Hematopoietic multipotent progenitor cell treated with erythropoietin and hydrocortisone succinate and interleukin-3 and kit ligand, for 8 days (in vitro differentiated cells): ENCODE data around the gene SEPTIN12.

Source experiments
- DNase-seq: peaks from one replicate; pipeline ENCODE4 v3.0.0-alpha.2; 2015

Gene SEPTIN12, protein sequence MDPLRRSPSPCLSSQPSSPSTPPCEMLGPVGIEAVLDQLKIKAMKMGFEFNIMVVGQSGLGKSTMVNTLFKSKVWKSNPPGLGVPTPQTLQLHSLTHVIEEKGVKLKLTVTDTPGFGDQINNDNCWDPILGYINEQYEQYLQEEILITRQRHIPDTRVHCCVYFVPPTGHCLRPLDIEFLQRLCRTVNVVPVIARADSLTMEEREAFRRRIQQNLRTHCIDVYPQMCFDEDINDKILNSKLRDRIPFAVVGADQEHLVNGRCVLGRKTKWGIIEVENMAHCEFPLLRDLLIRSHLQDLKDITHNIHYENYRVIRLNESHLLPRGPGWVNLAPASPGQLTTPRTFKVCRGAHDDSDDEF

GRCh38 chr16:4787627-4788482, at the start of gene SEPTIN12:
Gene SEPTIN12 (minus strand): TSS chr16:4788345. CDS start chr16:4787645, 700 bp downstream.
- DNase-seq = no peak

GRCh38 chr16:4836727-4837126, 48.6 kb upstream of the SEPTIN12 start:
- DNase-seq = no peak

DNA sequence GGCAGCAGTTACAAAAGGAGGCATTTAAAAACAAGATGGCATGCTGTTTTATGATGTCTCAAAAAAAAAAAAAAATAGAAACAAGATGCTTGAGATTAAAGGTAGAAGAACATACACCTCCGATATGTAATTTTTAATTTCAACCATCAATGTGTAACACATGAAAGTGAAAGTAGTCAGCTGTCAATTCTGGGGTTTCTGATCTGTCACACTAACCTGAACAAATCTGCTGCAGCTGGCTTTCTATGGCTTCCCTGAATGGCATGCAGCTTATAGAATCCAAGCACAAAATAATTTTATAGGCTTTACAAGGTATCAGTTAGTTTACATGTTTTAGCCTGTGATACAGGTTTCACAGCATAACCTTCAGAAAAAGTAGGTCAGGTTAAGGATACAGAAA, 45.4 kb upstream of the SEPTIN12 start:
- no peak for DNase-seq

GRCh38 chr16:4832698-4833343, 44.7 kb upstream of the SEPTIN12 start:
- no peak for DNase-seq

- no peak for DNase-seq
Measured at GRCh38 chr16:4831616-4832015, 43.5 kb upstream of the SEPTIN12 start.

- DNase-seq = no peak
Measured at GRCh38 chr16:4830408-4830807, 42.3 kb upstream of the SEPTIN12 start.

- no peak for DNase-seq
Measured at GRCh38 chr16:4828567-4829321, 40.6 kb upstream of the SEPTIN12 start.

DNA sequence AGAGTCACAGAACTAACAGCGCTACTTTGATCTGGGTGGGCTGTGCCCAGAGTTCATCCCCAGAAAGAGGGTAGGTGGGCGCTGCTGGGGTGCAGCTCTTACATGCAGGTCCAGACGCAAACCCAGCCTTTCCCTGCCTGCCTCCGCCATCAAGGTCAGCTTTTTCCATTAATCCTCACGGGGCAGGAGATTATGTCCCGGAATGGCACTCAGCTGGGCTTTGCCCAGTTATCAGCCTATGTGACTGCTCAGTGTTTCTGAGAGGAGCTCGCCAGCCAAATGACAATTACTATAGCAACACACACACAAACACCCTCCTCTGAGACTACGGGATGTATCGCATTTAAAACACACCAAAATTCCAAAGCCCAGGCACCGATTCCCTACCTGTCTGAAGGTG, 38.8 kb upstream of the SEPTIN12 start:
- no peak for DNase-seq

DNA sequence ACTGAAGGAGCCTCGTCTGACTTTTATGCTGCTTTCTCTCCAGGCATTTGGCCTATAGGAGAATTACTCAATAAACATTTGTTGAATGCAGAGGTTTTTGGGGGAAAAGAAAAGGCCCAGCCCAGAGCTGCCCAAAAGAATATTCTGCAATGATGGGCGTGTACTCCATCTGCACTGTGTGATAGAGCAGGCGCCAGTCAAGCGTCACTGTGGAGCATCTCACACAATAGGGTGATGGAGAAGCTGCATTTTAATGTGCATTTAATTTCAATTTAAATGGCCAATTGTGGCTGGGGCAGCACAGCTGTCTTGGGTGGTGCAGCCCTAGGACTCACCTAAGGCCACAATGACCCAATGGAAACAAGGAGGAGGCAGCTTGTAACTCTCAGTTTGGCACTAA, 38.4 kb upstream of the SEPTIN12 start:
- peak; percentile 88 for DNase-seq

DNA sequence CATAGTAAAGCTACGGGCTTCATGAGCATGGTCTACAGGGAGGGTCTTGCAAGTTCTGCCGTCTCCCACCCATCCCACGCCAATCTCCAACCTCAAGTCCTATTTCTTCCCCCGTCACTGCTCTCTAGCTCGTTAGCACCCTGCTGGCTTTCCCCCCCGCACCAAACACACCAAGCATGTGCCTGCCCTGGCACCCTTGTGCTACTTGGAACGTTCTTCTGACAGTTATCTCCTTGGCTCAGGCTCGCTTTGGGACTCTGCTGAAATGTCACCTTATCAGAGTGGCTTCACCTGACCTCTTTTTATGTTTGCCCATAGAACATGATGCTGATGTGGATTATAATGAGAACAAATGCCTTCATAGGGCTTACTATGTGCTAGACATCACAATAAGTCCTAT, 37.1 kb upstream of the SEPTIN12 start:
- DNase-seq = peak; percentile 95

DNA sequence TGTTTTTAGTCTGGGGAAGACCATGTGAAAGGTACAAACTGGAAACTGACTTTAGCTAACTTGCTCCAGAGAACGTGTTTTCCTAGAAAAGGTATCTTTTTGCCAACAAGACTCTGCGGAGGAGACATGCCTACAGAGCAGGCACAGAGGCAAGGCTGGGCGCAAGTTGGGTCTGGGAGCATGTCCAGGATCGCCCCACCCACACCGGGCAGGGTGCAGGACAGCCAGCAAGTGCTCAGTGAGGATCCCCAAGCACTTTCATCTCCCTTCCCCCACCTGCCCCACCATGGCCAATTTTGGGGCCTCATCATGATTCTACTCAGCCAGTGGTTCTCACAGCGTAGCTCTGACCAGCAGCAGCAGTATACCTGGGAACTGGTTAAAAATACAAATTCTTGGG, 32.5 kb upstream of the SEPTIN12 start:
- DNase-seq = no peak

DNA sequence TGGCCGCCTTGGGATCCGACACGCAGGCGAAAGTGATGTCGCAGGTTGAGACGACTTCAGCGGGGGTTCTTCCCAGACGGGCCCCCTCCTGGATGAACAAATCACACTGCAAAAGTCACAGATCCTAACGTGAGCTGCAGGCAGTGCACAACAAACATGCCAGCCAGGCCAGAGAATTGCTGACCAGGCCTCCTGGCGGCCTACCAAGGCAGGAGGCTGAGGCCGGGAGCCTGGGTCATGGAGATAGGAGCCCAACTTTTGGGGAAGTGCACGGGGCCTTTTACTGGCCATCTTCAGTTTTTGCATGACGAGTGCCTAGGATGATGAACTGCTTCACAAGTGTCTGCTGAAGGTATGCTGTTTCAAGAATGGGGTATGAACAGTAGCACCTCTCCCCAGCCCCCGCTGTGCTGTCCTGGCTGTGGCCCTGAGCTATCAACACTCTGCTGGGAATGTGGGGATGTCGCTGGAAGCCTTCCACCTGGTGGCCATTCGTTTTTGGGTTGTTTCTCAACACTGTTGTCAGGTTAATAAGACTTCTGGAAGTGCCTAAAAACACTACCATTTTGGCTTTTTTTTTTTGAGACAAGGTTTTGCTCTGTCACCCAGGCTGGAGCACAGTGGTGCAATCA, 26.5 kb upstream of the SEPTIN12 start:
- no peak for DNase-seq

GRCh38 chr16:4814046-4814445, 25.9 kb upstream of the SEPTIN12 start:
- no peak for DNase-seq

DNA sequence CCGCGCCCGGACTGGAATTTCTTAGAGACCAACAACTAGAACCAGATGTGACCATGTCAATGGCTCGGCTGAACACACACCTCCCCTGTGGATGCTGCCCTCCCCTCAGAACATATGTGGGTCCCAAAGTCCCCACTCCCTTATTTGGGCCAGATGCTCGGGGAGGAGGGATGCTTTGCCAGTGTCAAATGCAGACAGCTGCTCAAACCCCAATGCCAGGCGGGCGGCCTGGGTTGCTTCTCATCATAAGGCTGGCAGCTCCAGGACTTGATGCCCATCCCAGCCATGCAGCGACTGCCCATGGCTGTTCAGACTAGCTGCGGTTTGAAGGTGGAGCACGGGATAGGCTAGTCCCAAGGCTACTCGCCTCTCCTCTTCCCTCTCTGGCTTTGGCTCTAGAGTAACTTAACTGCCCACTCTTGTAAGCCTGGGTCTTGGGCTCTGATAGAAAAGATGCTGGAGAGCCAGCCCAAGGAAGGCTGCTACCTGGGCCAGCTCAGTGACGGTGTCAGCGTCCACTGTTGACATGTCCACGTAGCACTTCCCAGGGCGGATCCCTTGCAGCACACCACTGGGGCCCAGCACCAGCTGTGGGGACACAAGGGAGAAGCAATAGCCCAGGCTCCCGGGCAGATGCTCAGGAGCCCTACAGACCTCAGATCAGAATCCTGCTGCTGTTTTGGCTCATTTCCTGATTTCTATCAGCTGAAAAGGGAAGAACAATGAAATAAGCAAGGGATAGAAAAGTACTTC, 25.3 kb upstream of the SEPTIN12 start:
- DNase-seq = no peak

DNA sequence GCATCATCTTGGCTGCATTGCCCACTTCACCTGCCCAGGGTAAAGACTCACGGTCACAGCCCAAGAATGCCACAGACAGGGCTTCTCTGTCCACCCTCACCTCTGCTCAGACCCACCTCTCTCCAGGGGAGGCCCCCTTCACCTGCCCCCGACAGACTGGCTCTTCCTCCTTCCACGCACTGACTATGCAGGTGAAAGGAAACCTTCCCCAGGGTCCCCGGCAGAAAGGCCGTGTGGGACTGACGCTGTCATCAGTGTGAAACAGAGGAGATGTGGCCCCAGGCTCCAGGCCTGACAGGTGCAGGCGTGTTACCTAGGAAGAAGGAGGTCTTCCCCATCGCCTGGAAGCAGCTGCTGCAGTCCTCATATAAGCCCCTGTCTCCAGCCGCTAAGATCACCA, 23.6 kb upstream of the SEPTIN12 start:
- no peak for DNase-seq

DNA sequence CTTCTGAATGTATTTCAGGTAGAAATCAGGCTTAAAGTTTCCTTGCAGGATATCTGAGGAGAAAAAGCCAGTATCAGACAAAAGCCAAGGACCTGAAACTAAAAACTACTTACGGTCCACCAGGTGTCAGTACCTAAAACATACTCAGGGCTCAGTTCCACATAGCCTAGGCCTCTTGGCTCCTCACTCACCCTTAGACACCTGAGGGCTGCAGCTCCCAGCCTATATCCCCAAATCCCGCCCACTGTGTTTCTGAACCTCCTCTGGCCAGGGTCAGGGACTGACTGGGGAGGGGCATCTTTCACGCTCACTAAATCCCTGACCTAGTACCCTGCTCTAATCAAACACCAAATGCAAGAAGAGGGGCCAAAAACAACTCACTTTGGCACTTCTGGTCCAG, 23.1 kb upstream of the SEPTIN12 start:
- no peak for DNase-seq

DNA sequence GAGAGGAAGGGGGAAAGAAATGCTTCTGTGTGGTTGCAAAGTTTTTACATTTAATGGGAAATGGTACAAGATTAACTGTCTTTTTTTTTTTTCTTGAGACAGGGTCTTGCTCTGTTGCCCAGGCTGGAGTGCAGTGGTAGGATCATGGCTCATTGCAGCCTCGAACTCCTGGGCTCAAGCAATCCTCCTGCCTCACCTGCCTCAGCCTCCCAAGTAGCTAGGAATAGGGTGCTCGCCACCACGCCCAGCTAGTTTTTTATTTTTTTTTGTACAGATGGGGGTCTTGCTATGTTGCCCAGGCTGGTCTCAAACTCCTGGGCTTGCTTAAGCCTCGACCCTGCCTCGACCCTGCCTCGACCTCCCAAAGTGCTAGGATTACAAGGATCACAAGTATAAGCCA, 18.1 kb upstream of the SEPTIN12 start:
- DNase-seq = no peak

DNA sequence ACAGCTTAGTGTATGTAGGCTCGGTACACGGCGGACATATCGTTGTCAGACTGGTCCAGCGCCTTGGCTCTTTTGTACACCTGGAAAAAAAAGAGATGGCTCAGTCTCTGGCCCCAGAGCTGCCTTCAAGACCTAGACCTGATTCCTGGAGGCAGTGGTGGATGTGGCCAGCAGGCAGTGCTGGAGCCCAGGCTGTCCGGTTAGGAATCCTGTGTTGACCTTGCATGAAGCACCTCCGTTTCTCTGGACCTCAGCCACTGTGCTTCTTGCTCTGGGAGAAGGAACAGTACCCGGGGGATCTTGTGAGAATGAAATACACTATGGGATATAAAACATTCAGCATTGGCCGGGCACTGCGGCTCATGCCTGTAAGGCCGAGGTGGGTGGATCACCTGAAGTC, 17.1 kb upstream of the SEPTIN12 start:
- DNase-seq = no peak

DNA sequence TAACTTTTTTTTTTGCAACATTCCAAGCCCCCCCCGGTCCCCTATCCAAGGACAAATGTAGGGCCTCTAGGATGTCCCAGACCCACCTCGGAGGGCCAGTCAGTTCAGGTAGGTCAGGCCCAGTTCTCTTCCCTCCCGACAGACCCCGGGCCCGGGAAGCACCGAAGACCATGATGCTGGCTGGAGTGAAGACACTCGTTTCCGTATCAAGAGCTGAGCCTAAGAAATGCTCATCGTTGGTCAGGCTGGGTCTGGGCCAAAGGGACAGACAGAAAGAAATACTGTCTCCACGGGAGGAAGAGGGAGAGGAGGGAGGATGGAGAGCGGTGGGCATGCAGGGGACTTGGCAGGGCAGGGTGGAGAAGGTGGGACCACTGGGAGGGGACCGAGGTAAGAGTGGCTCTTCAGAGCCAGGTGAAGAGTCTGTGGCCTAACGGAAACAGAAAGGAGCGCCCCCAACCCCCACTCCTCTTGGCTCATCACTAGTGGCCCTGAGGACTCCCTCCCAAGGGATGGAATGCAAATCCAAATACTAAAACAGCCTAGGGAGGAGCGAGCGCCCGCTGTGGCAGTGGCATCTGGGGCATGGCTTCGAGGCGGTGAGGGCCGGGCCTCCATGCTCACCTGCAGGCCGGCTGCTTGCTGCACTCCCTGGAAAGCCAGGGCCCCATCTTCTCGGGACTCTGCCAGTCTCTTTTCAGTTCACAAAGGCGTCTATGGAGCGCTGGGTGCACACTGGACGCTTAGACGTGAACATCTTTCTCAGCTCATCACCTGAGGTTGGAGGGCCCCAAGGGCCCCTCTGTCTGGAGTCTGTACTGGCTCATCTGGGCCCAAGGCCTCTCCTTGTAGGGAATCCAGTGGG, 16.0 kb upstream of the SEPTIN12 start:
- no peak for DNase-seq

- DNase-seq = no peak
Measured at GRCh38 chr16:4803401-4803844, 15.3 kb upstream of the SEPTIN12 start.
